Activated naive CD4-positive, alpha-beta T cell treated with anti-CD3 and anti-CD28 coated beads, Interleukin-2, amount 50 U/mL, for 16 hours (primary cell): Measurements from ENCODE around the gene USP20.
"Not testable (repeated sequence)": the region's sequence is repeated elsewhere in the genome, so short reads cannot be mapped to it uniquely, and the experiment has no call there.

Experiments used
- DNase-seq: peaks from one replicate; pipeline ENCODE4 v3.0.0-alpha.2; 2020

USP20 gene

DNA sequence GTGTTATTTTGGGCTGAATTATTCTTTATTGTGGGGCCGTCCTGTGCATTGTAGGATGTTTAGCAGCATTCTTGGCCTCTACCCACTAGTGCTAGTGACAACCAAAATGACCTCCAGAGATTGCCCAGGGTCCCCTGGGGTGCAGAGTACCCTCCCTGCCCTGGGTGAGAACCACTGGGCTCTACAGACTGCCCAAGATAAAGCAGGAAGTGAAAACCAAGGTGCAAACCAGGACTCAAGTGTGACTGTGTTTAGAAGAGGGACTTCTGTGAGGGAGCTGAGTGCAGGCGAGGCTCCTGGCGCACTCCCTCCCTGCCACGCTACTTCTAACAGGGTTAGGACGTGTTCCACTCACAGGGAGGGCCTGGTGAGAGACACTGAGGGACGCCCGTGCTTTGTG lies 41.6 kb downstream of the USP20 start:
- no peak for DNase-seq

DNA sequence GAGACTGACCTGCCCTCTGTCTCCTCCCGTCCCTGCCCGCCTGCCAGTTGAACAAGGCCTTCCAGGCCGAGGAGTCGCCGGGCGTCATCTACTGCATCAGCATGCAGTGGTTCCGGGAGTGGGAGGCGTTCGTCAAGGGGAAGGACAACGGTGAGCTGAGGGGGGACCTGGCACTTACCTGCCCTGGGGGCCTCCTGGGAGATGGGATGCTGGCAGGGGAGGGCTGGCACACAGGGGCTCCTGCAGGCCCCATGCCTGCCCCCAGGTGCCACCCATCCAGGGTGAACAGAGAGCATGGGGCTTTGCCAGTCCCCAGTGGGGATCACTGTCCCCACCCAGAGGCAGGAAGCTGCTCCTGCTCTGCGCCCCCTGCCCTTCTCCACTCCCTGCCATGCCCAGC lies 43.0 kb downstream of the USP20 start:
- no peak for DNase-seq

DNA sequence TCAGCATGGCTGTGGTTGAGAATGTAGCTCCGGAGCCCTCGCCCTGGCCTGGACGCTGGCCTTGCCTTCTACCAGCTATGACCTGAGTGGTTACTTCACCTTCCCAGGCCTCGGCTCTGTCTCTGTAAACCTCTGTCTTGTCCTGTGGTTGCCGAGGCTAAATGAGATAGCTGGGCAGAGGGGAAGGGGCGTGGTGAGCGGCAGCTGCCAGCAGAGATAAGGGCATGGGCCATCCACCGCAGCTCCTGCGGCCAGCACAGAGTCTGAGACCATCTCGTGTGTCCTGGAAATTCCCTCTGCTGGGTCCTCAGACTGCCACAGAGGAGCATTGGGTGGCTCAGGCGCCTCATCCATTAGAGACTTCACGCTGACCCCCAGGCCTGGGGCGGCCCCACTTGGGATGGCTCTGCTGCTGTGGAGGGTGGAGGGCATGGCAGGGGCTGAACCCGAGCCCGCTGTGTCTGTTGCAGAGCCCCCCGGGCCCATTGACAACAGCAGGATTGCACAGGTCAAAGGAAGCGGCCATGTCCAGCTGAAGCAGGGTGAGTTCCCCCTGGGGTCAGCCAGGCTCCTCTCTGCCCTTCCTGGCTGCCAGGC lies 43.9 kb downstream of the USP20 start:
- no peak for DNase-seq

DNA sequence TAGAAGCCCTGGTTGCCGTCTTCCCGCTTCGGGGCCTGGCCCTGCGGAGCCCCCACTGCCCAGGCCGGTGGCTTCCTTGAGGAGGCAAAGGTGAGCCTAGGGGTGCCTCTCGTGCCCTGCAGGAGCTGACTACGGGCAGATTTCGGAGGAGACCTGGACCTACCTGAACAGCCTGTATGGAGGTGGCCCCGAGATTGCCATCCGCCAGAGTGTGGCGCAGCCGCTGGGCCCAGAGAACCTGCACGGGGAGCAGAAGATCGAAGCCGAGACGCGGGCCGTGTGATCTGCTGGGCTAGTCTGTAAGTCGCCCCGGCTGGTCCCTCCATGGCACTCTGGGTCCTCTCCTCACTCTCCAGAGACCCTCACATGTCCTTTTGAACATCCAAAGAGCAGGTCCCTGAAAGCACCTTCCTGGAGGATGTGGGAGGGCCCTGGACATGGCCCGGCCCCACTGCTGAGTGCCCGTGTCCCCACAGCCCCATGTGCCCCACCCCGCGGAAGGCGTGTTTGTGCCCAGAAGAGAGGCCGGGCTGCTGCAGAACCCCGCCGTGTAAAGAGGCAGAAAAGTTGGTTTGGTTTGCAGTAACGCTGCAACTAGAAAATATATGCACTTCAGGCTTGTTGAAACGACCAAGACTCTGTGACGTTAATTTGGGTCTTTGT lies 44.9 kb downstream of the USP20 start:
- DNase-seq = no peak

DNA sequence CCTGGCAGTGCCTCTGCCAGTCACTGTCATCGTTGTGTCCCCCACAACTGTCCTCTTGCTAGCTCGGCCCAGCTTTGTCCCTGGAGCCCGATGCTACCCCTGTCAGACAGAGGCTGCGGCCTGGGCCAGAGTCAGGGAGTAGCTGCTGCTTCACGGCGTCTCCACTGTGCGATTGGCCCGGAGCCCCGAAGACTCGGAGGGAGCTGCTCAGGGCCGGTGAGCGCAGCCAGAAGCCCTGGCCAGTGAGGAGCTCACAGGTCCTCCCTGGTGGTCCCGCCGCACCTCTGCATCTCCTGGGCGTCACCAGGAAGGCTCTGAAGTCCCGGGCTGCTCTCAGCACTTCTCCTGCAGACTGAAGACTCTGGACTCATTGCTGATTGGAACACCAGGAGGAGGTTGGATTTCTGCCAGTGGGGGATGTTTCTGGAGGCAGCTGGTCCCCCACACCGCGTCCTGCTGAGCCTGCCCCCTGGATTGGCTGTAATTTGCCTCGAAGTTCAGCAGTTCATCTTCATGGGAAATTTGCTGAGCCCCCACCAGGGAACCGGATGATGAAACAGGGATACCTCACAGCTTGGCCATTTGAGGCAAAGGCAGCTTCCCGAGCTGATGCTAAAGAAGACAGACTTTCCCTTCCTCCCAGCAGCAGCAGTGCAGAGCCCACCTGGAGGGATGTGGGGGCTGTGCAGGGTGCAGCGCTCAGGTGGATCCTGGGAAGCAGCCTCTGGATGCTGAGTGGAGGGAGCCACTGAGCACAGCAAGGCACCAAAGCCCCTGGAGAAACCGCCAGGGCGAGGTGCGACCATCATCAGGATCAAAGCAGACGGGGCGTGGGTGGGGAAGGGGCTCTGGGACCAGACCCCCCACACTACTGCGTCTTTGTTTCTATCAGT lies 45.6 kb downstream of the USP20 start:
- DNase-seq = no peak

DNA sequence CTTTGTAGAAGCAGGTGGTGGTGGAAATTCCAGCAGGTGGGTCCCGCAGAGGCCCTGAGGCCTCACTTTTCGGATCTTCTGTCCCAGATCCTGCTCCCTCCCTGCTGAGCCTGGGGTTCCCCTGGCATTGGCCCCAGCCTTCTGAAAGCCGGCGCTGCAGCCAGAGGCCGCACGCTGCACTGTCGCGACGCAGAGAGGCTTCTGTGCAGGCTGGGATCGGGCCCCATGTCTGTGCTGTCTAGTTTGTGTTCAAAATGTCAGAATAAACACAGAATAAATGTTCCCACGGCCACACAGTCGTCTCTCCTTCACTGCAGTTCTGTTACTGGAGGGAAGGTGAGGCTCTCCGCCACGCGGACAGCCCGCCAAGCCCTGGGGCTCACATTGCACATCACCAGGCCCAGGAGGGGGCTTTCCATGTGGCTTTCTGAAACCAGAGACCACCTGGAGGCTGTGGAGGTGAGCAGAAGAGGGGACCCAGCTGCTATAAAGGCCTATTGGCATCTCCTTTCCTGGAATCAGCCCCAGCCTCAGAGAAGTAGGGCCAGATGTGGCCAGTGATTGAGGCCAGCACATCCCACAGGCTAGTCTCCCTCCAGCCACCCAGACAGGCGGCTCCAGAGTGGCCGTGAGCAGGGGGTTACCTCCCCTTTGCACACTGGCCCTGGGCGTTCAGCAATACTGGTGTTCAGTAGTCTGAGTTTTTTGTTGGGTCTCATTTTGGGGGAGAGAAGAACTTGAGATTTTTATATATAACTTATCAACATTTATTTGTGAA lies 46.5 kb downstream of the USP20 start:
- DNase-seq = no peak

DNA sequence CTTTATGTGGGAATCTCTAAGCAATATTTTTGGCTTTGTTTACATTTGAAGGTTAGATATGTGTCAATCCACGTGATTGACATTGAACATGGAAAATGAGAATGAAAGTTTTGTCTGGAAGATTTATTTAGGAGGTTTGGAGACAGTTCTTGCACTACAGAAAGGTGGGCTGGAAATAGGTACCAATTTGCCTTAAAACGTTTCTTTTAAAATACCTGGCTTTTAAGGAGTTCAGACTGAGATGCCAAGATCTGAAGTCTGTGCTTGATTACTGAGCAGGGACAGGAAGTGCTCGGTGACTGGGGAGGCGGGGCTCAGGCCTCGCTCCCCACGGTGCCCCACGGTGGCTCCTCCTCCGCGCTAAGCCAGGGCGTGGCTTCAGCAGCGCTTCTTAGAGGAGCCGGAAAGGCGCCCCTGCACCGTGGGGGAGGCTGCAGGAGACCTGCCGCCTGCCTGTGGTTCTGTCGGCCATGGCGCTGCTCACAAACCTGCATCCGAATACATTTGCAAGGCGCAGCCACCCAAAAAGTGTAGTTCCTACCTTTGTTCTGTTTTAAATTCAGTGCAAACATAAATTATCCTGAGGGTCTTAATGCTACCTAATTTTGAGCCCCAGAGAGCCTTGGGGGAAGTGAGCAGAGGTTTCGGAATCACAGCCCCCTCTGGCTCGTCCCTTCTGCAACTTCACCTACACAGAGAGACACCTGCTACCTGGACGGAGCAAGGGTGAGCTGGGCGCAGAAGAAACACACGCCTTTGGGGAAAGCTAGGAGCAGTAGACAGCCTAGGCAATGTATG lies 49.2 kb downstream of the USP20 start:
- peak; percentile 99 for DNase-seq

DNA sequence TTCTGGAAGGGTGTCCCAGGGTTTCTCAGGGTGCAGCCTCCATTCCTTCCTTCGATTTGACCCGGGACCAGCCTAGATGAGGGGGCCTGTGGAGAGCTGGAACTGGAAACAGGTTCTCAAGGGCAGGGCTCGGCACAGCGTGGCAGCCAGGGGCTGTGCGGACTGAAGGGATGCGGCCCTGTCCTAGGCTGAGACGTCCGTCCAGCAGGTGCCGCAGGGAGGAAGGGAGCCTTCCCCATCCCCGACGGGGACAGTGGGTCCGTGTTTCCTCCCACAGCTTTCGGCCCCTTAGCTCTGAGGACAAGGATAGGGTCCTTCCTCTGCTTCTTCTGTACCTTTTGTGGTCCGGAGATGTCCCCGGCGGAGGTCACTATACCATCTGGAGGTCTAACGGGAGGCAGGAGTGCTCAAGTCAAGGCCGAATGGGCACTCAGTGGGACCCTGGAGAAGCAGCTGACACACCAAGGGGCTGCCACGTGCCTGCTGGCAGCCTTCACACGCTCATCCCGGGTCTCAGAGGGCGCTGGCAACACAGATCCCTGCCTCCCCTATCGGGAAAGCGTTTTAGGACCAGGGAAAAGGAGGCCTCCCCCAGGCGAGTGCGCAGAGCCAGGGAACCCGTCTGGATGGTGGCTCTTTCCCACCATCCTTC lies 49.9 kb downstream of the USP20 start:
- DNase-seq = no peak

DNA sequence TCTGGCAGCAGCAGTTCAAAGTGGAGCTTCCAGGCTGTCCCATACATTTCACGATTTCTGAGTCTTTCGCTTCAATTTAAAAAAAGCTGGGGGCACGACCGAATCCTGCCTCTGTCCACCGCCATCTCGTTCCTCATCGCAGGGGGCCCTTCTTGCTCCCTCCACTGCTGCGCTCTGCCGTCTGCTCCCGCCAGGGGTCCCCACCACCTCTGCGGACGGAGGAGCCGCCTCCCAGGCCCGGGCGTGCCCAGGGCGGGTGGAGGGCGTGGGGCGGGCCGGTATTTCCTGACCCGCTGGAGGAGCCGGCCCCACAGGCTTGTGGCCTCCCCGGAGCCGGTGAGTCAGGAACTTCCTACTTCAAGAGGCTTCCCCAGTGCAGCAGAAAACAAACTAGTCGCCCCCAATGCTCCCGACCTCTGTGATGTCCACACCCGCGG lies 50.4 kb downstream of the USP20 start:
- DNase-seq = peak; percentile 88

DNA sequence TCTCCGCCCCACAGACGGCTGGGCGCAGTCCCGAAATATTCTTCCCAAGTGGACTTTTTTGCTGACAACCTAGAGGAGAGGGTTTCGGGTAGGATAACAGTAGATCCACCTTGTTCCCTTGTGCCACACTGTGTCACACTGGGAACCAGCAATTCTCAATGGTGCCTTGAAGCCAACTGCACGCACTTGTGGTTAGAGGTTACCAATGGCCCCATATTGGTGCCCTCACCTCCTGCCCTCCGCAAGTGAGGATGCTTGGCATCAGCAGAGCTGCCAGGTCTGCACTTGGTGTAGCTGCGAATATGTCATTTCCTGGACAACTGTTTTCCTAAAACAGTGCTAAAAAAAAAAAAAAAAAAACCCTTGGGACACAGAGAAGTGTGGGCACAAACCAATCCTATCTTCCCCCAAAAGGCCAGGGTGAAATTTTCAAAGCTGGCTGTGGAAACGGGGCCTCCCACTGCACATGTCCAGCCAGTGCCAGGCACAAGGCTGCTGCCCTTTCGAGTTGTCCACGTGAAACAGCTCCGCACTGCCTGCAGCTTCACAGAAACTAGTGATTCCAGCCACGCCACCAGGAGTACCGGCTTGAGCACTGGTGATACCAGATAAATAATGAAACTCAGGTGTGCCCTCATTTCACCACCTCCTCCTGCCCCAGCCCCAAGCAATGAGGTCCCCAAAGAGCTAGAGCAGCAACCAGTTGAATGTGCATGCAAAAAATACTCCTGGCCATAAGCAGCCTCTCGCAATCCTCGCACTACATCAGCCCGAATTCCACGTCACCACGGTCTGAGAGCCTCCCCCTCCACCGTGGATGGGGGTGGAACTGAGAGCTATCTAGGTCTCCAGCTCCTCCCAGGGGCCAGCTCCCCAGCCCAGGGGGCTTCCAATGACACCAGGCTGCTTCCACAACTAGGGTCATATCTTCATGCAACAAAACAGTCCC lies 51.2 kb downstream of the USP20 start:
- peak; percentile 55 for DNase-seq

DNA sequence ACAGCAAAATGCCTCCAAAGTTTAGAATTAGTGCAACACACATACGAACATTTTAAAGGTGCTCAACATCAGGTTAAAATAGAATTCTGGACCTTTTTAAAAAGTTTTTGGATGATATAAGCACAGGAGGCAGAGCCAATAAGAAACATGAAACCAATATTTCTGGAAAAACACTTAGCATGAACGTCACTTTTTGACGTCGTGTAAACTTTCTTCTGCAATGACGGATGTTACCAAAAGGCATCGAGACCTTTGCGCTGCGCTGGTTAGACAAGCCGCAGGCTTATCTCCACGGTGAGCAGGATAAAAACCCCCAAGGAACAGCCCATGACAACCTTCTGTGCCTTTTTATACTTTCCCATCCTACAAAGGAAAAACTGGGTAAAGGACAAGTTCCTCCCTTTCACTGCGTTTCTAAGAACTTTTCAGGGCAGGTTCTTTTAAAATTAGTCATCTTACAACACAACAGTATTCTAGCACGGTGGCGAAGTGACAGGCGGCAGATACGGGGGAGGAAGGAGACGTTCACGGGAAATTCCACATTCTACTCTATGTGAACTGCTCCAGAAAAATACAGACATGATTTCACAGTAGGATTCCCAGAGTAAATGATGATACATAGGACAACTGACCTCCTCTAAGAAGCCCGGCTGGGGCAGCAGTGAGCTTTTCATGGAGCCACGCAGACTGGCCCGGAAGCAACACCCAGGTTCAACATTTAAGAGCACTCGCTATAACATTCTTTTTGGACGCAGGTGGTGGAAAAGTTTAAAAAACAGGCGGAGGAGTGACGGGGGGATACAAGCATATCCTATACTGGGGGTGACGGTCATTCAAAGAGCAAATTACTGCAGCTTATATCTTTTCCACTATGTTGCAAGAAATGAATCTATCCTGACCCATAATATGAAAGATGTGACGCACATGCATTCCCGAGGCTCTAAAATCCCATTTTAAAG lies 52.4 kb downstream of the USP20 start:
- peak; percentile 66 for DNase-seq

DNA sequence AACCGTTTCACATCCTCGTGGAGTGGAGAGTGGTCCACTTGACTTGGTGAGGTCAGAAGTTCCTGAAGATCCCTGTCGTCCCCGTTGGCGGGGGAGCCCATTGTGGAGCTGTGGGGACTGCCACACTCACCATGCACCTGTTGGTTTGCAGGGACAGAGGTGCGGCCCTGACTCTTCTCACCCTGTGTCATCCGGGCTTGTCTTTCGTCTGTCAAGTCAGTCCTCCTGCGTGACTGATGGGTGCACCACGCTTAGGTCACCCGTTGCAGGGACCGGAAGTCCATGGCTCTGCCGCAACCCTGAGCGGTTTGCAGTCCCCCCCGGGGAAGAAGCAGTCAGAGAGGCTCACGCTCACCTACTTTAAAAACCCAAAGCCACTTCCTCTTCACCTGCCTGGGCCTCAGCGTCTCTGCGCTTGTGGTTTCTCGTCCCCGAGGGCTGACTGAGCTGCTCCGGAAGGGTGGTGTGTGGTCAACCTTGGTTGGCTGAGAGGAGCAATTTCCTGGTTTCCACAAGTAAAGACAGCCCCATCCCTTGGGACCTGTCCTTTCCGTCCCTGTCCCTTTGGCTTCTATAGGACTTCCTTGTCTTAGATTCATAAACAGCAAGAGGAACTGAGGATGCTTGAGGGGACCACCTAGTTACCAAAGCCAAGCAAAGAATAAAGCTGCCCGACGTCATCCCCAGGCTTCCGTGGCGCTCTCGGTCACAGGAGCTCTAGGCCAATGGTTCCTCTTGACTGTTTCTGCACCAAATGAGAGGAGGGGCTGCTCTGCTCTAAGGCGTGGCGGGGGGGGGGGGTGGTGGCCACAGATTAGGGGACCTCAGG lies 53.2 kb downstream of the USP20 start:
- DNase-seq = peak; percentile 84

DNA sequence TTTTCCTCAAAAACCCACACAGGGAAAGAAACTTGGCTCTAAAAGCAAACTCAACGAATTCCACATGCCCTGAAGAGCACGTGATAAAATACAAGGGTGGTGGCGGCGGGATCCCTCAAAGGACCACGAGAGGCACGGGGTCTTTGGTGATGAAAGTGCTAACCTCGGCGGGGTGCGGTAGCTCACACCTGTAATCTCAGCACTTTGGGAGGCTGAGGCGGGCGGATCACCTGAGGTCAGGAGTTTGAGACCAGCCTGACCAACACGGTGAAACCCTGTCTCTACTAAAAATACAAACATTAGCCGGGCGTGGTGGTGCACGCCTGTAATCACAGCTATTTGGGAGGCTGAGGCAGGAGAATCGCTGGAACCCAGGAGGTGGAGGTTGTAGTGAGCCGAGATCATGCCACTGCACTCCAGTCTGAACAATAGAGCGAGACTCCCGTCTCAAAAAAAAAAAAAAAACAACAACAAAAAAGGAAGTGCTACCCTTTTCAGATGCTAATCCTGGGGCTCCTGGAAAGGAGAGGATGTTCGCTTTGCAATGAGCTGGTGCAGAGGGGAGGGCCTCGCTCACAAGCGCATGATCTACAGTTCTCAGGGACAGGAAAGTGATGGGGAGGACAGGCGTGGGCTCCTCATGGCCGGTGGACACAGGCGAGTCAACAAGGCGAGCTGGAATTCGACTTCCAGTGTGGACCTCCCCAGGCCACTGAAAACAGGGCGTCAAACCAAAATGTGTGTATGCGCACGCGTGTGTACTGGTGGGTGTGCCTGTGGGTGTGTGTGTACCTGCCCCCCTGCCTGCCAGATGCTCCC lies 54.1 kb downstream of the USP20 start:
- no peak for DNase-seq

DNA sequence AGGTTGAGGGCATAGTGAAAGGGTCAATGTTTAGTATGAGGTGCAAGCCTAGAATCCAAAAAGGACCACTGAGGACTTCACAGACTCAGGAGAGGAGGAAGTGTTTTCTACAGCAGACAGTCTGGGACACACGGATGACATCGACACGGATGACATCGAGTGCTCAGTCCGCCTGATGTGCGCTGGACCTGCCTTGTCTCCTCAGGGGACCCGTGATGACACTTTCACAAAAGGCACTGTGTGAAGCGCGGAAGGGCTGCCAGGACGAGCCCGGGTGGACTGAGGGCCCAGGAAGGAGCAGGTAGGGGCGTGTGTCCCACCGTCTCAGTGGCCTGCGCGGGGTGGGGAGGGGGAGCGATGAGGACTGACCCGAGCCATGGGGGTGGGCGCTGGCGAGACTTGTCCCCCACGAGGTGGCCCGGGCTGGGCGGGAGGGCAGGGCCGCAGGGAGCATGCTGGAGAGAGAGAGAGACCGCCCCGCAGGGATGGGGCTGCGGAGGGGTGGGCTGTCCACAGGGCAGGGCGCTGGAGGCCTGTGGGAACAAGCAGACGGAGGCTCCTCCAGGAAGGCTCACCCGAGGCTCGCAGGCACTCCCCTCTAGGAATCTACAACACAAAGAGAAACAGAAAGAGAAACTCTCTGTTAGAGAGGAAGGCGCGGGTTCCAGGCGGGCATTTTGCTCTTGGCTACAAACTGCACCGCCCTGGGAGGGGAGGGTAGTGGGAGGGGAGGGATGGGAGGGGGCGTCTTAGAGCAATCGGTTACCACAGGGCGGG lies 54.9 kb downstream of the USP20 start:
- peak; percentile 75 for DNase-seq

DNA sequence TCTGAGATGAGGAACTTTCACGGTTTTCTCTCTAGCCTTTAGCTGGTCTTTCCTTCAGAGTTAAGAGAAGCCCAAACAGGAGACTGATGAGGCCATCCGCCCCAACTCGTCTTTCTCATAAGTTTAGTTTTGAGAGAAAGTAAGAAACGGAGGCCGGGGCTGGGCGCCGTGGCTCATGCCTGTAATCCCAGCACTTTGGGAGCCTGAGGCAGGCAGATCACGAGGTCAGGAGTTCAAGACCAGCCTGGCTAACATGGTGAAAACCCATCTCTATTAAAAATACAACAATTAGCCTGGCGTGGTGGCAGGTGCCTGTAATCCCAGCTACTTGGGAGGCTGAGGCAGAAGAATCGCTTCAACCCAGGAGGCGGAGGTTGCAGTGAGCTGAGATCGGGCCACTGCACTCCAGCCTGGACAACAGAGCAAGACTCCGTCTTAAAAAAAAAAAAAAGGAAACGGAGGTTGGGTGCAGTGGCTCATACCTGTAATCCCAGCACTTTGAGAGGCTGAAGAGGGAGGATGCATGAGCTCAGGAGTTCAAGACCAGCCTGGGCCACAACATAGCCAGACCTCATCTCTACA lies 55.6 kb downstream of the USP20 start:
- DNase-seq = not testable (repeated sequence)

DNA sequence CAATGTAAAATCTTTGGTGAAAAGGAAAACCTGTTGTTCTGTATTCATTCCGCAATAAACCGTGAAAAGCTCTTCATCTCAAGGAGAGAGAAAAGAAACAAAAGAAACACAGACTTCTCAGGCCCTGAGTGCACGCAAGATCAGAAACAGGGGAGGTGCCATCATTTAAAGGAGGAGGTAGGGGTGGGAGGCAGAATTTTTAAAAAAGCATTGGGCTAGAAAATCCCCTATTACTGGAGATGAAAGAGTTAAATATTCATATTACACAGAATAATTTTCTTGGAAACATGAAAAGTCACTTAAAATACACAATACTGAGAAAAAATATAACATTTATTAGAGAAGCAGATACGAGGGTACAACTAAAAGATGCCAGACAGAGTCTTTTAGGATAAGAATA lies 56.3 kb downstream of the USP20 start:
- no peak for DNase-seq
